NOMO-1 treated with dmso at 0.1 percent for 144 hours (cell line): Measurements from ENCODE around the gene OLFM1.
"Not testable (repeated sequence)": the region's sequence is repeated elsewhere in the genome, so short reads cannot be mapped to it uniquely, and the experiment has no call there.

ENCODE experiments used
- DNase-seq: peaks from one replicate; lab custom pipeline; 2025; ENCODE audit not compliant: unreplicated experiment; lab: John Stamatoyannopoulos, UW

Gene OLFM1

GRCh38 chr9:135149901-135150300 is 62.4 kb downstream of the OLFM1 start:
- DNase-seq: not testable (repeated sequence)

GRCh38 chr9:135150981-135151380 is 63.5 kb downstream of the OLFM1 start:
- no peak for DNase-seq

GRCh38 chr9:135151757-135152613 is 64.5 kb downstream of the OLFM1 start:
- DNase-seq: no peak

- DNase-seq: no peak
These were observed 65.3 kb downstream of the OLFM1 start for GRCh38 chr9:135152614-135153334.

GRCh38 chr9:135154050-135154615 is 66.7 kb downstream of the OLFM1 start:
- DNase-seq: no peak

- no peak for DNase-seq
These were observed 67.9 kb downstream of the OLFM1 start for GRCh38 chr9:135155396-135155795.

GRCh38 chr9:135156525-135157510 is 69.3 kb downstream of the OLFM1 start:
- DNase-seq: no peak

GRCh38 chr9:135157856-135158563 is 70.5 kb downstream of the OLFM1 start:
- DNase-seq: no peak

GRCh38 chr9:135158564-135158937 is 71.1 kb downstream of the OLFM1 start:
- DNase-seq: no peak

- DNase-seq: no peak
These were observed 72.3 kb downstream of the OLFM1 start for GRCh38 chr9:135159801-135160200.

- no peak for DNase-seq
These were observed 73.4 kb downstream of the OLFM1 start for GRCh38 chr9:135160862-135161261.

GRCh38 chr9:135162599-135162998 is 75.1 kb downstream of the OLFM1 start:
- DNase-seq: not testable (repeated sequence)

GRCh38 chr9:135163023-135163780 is 75.7 kb downstream of the OLFM1 start:
- DNase-seq: no peak

GRCh38 chr9:135164036-135164435 is 76.6 kb downstream of the OLFM1 start:
- DNase-seq: no peak

GRCh38 chr9:135165003-135165711 is 77.7 kb downstream of the OLFM1 start:
- no peak for DNase-seq

- no peak for DNase-seq
These were observed 78.5 kb downstream of the OLFM1 start for GRCh38 chr9:135165756-135166519.

GRCh38 chr9:135166565-135166964 is 79.1 kb downstream of the OLFM1 start:
- DNase-seq: no peak

- no peak for DNase-seq
These were observed 79.9 kb downstream of the OLFM1 start for GRCh38 chr9:135167356-135167755.
